ENCODE data around the gene TMED5. TPM values are rescaled to one million over a fixed set of nuclear protein-coding genes. Genes with fewer than 3 reads are reported as not detected.
"Not testable (repeated sequence)": the region's sequence is repeated elsewhere in the genome, so short reads cannot be mapped to it uniquely, and the experiment has no call there.

TMED5 gene
- polyA plus RNA-seq, 5 donors, result 43.8 to 61.4 (median 49.2) TPM

- peak in 1 of 2 donors; percentile 10 for DNase-seq
These were observed 2.2 kb downstream of the TMED5 start for GRCh38 chr1:93177991-93178390.

GRCh38 chr1:93174638-93175037 is 5.6 kb downstream of the TMED5 start:
- not testable (repeated sequence) for DNase-seq

GRCh38 chr1:93172778-93173177 is 7.4 kb downstream of the TMED5 start:
- no peak for DNase-seq

GRCh38 chr1:93171549-93172034 is 8.6 kb downstream of the TMED5 start:
- DNase-seq, result no peak

GRCh38 chr1:93170141-93170678 is 10.0 kb downstream of the TMED5 start:
- DNase-seq, result not testable (repeated sequence)

GRCh38 chr1:93167006-93167405 is 13.2 kb downstream of the TMED5 start:
- no peak for DNase-seq

- DNase-seq, result not testable (repeated sequence)
These were observed 14.3 kb downstream of the TMED5 start for GRCh38 chr1:93165895-93166294.

- DNase-seq, result no peak
These were observed 15.4 kb downstream of the TMED5 start for GRCh38 chr1:93164816-93165215.

- not testable (repeated sequence) for DNase-seq
These were observed 16.9 kb downstream of the TMED5 start for GRCh38 chr1:93163314-93163713.

- DNase-seq, result no peak
These were observed 20.9 kb downstream of the TMED5 start for GRCh38 chr1:93159337-93159736.

GRCh38 chr1:93155335-93155734 is 24.9 kb downstream of the TMED5 start:
- DNase-seq, result no peak

GRCh38 chr1:93154898-93155297 is 25.3 kb downstream of the TMED5 start:
- DNase-seq, result no peak

GRCh38 chr1:93152835-93153234 is 27.4 kb downstream of the TMED5 start:
- DNase-seq, result no peak

- DNase-seq, result no peak
These were observed 28.7 kb downstream of the TMED5 start for GRCh38 chr1:93151474-93151873.

- DNase-seq, result no peak
These were observed 29.5 kb downstream of the TMED5 start for GRCh38 chr1:93150729-93151128.

- no peak for DNase-seq
These were observed 32.2 kb downstream of the TMED5 start for GRCh38 chr1:93148001-93148400.

- no peak for DNase-seq
These were observed 36.4 kb downstream of the TMED5 start for GRCh38 chr1:93143769-93144168.

GRCh38 chr1:93143136-93143535 is 37.1 kb downstream of the TMED5 start:
- no peak for DNase-seq

- DNase-seq, result no peak
These were observed 38.1 kb downstream of the TMED5 start for GRCh38 chr1:93142161-93142560.

- DNase-seq, result no peak
These were observed 40.1 kb downstream of the TMED5 start for GRCh38 chr1:93140106-93140505.

- no peak for DNase-seq
These were observed 42.5 kb downstream of the TMED5 start for GRCh38 chr1:93137604-93138292.

- DNase-seq, result no peak
These were observed 43.8 kb downstream of the TMED5 start for GRCh38 chr1:93136445-93136844.

- no peak for DNase-seq
These were observed 47.6 kb downstream of the TMED5 start for GRCh38 chr1:93132638-93133037.

All from right lung (tissue), 5 donors.